NCI-H187 (cell line): ENCODE measurements around the gene MAGEA12.
"Not testable (repeated sequence)": the region's sequence is repeated elsewhere in the genome, so short reads cannot be mapped to it uniquely, and the experiment has no call there.

Experiments
- DNase-seq, 2 experiments: peaks; one replicate each; lab custom pipeline; 2025; lab: John Stamatoyannopoulos, UW

MAGEA12 gene, protein sequence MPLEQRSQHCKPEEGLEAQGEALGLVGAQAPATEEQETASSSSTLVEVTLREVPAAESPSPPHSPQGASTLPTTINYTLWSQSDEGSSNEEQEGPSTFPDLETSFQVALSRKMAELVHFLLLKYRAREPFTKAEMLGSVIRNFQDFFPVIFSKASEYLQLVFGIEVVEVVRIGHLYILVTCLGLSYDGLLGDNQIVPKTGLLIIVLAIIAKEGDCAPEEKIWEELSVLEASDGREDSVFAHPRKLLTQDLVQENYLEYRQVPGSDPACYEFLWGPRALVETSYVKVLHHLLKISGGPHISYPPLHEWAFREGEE

DNA sequence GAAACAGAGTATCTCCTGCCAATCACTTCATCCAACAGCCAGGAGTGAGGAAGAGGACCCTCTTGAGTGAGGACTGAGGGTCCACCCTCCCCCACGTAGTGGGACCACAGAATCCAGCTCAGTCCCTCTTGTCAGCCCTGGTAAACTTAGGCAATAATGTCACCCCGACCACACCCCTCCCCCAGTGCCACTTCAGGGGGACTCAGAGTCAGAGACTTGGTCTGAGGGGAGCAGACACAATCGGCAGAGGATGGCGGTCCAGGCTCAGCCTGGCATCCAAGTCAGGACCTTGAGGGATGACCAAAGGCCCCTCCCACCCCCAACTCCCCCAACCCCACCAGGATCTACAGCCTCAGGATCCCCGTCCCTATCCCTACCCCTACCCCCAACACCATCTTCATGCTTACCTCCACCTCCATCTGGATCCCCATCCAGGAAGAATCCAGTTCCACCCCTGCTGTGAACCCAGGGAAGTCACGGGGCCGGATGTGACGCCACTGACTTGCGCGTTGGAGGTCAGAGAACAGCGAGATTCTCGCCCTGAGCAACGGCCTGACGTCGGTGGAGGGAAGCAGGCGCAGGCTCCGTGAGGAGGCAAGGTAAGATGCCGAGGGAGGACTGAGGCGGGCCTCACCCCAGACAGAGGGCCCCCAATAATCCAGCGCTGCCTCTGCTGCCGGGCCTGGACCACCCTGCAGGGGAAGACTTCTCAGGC is at the start of gene MAGEA12, which contains the start of gene CSAG1:
MAGEA12 (plus strand) TSS at position 497 of the 715 bp plus-strand sequence. CDS start 2,405 bp downstream, outside the sequence.
CSAG1 (minus strand) TSS at position 461 of the 715 bp plus-strand sequence. CDS start 1,261 bp downstream, outside the sequence.
- DNase-seq: peak; percentile 50 to 73

DNA sequence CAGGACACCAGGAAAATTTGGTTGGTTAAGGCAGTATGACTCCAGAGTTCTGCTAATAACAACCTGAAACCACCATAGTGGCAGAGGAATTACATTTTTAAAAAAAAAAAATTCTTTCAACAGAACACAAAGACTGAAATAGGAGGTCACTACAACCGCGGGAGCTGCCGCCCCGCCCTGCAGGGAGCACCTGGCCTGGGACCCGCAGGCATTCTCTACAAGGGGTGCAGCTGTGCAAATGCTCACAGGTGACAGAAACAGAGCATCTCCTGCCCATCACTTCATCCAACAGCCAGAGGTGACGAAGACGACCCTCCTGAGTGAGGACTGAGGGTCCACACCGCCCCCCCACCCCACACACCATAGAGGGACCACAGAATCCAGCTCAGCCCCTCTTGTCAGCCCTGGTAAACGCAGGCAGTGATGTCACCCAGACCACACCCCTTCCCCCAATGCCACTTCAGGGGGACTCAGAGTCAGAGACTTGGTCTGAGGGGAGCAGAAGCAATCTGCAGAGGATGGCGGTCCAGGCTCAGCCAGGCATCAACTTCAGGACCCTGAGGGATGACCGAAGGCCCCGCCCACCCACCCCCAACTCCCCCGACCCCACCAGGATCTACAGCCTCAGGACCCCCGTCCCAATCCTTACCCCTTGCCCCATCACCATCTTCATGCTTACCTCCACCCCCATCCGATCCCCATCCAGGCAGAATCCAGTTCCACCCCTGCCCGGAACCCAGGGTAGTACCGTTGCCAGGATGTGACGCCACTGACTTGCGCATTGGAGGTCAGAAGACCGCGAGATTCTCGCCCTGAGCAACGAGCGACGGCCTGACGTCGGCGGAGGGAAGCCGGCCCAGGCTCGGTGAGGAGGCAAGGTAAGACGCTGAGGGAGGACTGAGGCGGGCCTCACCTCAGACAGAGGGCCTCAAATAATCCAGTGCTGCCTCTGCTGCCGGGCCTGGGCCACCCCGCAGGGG is 35.3 kb upstream of the MAGEA12 start, which contains the start of gene MAGEA3:
MAGEA3 (plus strand) TSS at position 843 of the 980 bp plus-strand sequence. CDS start 2,039 bp downstream, outside the sequence.
- not testable (repeated sequence) for DNase-seq

DNA sequence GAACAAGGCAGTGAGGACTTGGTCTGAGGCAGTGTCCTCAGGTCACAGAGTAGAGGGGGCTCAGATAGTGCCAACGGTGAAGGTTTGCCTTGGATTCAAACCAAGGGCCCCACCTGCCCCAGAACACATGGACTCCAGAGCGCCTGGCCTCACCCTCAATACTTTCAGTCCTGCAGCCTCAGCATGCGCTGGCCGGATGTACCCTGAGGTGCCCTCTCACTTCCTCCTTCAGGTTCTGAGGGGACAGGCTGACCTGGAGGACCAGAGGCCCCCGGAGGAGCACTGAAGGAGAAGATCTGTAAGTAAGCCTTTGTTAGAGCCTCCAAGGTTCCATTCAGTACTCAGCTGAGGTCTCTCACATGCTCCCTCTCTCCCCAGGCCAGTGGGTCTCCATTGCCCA is 33.2 kb upstream of the MAGEA12 start:
- DNase-seq: not testable (repeated sequence)

- not testable (repeated sequence) for DNase-seq
Measured at GRCh38 chrX:152706500-152706899, 27.1 kb upstream of the MAGEA12 start.

DNA sequence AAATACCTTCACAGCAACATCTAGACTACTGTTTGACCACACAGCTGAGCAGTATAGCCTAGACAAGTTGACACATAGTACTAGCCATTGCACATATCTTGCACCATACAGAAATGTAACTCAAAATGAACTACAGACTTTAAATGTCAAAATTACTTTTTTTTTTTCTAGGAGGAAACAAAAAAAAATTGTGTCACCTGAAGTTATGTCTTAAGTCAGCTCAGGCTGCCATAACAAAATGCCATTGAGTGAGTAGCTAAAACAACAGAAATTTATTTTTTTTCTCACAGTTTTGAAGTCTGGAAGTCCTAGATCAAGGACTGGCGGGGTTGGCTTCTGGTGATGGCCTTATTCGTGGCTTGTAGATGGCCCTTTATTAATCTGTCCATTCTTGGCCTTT is 24.4 kb upstream of the MAGEA12 start, which contains the start of gene CSAG2:
CSAG2 (minus strand) TSS at position 101 of the 400 bp plus-strand sequence. CDS start 161 bp downstream, outside the sequence.
- not testable (repeated sequence) for DNase-seq

DNA sequence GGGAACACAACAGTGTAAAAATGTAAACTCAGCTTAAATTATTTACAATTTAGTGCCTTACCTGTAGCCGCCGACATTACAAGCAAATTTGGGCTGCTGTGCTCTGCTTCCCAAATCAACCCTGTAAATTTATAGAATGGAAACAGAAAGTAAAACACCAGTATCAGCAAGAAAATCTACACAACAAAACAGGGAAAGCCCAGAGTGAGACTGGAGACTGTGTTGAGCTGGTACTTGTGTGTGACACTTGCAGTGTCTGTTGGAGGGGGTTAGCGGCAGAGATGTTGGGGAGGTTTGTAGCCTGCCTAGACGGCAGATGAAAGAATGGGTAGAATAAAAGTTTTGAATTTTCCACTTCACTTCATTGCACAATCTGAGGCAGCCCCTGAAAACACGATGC is 20.4 kb upstream of the MAGEA12 start:
- not testable (repeated sequence) for DNase-seq

DNA sequence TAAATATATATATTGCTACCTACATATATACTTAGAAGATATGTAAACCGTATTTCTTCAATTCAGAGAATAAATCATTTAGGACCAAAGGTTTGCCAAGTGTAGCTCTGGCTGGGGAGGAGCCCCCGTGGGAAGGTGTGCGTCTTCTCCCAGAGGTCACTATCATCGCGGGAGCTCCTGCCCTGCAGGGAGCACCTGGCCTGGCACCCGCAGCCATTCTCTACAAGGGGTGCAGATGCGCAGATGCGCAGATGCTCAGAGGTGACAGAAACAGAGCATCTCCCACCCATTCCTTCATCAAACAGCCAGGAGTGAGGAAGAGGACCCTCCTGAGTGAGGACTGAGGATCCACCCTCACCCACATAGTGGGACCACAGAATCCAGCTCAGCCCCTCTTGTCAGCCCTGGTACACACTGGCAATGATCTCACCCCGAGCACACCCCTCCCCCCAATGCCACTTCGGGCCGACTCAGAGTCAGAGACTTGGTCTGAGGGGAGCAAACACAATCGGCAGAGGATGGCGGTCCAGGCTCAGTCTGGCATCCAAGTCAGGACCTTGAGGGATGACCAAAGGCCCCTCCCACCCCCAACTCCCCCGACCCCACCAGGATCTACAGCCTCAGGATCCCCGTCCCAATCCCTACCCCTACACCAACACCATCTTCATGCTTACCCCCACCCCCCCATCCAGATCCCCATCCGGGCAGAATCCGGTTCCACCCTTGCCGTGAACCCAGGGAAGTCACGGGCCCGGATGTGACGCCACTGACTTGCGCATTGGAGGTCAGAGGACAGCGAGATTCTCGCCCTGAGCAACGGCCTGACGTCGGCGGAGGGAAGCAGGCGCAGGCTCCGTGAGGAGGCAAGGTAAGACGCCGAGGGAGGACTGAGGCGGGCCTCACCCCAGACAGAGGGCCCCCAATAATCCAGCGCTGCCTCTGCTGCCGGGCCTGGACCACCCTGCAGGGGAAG is 19.5 kb upstream of the MAGEA12 start, which contains the start of gene MAGEA2B:
MAGEA2B (plus strand) TSS at position 814 of the 973 bp plus-strand sequence. CDS start 2,479 bp downstream, outside the sequence.
- not testable (repeated sequence) for DNase-seq

DNA sequence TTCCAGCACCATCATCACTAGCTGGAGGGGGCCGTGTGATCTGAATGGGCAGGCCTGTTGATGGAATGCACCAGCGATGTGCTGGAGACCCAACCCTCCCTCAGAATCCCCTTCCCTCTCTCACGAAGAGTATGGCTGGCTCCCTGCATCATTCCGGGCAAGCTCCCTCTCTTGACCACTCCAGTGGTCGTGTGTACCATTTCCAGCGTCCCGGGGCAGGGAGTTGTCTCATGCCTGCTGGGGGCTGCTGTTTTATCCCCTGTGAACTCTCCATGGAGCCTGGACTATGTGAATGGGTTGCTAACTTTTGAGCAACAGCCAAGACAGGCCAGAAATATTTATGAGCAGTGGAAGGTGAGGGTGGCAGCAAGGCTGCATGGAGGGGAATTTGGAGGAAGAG is 8.1 kb upstream of the MAGEA12 start:
- no peak for DNase-seq

GRCh38 chrX:152734143-152734858 is 744 bp downstream of the MAGEA12 start:
- DNase-seq: not testable (repeated sequence)

DNA sequence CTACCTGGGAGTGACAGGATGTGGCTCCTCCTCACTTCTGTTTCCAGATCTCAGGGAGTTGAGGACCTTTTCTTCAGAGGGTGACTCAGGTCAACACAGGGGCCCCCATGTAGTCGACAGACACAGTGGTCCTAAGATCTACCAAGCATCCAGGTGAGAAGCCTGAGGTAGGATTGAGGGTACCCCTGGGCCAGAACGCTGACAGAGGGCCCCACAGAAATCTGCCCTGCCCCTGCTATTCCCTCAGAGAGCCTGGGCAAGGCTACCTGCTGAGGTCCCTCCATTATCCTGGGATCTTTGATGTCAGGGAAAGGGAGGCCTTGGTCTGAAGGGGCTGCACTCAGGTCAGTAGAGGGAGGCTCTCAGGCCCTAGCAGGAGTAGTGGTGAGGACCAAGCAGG is 1.5 kb downstream of the MAGEA12 start:
- no peak for DNase-seq

- DNase-seq: no peak
Measured at GRCh38 chrX:152735860-152736511, 2.4 kb downstream of the MAGEA12 start.

DNA sequence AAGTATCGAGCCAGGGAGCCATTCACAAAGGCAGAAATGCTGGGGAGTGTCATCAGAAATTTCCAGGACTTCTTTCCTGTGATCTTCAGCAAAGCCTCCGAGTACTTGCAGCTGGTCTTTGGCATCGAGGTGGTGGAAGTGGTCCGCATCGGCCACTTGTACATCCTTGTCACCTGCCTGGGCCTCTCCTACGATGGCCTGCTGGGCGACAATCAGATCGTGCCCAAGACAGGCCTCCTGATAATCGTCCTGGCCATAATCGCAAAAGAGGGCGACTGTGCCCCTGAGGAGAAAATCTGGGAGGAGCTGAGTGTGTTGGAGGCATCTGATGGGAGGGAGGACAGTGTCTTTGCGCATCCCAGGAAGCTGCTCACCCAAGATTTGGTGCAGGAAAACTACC is 3.0 kb downstream of the MAGEA12 start:
- DNase-seq: not testable (repeated sequence)

GRCh38 chrX:152738560-152738959 is 5.0 kb downstream of the MAGEA12 start:
- no peak for DNase-seq

DNA sequence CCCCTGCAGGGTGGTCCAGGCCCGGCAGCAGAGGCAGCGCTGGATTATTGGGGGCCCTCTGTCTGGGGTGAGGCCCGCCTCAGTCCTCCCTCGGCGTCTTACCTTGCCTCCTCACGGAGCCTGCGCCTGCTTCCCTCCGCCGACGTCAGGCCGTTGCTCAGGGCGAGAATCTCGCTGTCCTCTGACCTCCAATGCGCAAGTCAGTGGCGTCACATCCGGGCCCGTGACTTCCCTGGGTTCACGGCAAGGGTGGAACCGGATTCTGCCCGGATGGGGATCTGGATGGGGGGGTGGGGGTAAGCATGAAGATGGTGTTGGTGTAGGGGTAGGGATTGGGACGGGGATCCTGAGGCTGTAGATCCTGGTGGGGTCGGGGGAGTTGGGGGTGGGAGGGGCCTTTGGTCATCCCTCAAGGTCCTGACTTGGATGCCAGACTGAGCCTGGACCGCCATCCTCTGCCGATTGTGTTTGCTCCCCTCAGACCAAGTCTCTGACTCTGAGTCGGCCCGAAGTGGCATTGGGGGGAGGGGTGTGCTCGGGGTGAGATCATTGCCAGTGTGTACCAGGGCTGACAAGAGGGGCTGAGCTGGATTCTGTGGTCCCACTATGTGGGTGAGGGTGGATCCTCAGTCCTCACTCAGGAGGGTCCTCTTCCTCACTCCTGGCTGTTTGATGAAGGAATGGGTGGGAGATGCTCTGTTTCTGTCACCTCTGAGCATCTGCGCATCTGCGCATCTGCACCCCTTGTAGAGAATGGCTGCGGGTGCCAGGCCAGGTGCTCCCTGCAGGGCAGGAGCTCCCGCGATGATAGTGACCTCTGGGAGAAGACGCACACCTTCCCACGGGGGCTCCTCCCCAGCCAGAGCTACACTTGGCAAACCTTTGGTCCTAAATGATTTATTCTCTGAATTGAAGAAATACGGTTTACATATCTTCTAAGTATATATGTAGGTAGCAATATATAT is 20.4 kb downstream of the MAGEA12 start, which contains the start of gene MAGEA2:
MAGEA2 (minus strand) TSS at position 157 of the 965 bp plus-strand sequence. CDS start 2,479 bp downstream, outside the sequence.
- not testable (repeated sequence) for DNase-seq

DNA sequence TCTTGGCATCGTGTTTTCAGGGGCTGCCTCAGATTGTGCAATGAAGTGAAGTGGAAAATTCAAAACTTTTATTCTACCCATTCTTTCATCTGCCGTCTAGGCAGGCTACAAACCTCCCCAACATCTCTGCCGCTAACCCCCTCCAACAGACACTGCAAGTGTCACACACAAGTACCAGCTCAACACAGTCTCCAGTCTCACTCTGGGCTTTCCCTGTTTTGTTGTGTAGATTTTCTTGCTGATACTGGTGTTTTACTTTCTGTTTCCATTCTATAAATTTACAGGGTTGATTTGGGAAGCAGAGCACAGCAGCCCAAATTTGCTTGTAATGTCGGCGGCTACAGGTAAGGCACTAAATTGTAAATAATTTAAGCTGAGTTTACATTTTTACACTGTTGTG is 21.3 kb downstream of the MAGEA12 start:
- not testable (repeated sequence) for DNase-seq

- DNase-seq: not testable (repeated sequence)
Measured at GRCh38 chrX:152758918-152759317, 25.4 kb downstream of the MAGEA12 start, which contains the start of gene CSAG3. TSS of gene CSAG3 (plus strand) at chrX:152759218.

- not testable (repeated sequence) for DNase-seq
Measured at GRCh38 chrX:152759544-152759943, 26.0 kb downstream of the MAGEA12 start.
